A549 (cell line): ENCODE data around the gene CCPG1. TPM values are rescaled to one million over a fixed set of nuclear protein-coding genes. Genes with fewer than 3 reads are reported as not detected.

ENCODE experiments used
- ATAC-seq, 2 experiments: fragments of 200-7000 bp in 1 of 2; fragments of >200 bp in 1 of 2; cut with Nextera tagmentation in 1 of 2; cut with Tn5 transposase in 1 of 2; 3 replicates each; pipeline versions ENCODE4 v1.8.0 to v1.9.1; 2018 to 2020; ENCODE audit warnings: mild to moderate bottlenecking in 1 of 2, moderate library complexity in 1 of 2
- CTCF ChIA-PET: fragments of 300-600 bp; sonication (Branson Sonifier 250); formaldehyde crosslinking; extraction: SDS; loops from one replicate; lab custom pipeline; 2021; ENCODE audit warnings: antibody characterized with exemption, inconsistent platforms; lab: Yijun Ruan, JAX
- POLR2A ChIA-PET: fragments of 350-600 bp; formaldehyde crosslinking; extraction: SDS; loops from one replicate; lab custom pipeline; 2021; ENCODE audit warnings: antibody characterized with exemption, inconsistent platforms; lab: Yijun Ruan, JAX
- DNase-seq, 2 experiments: peaks; one replicate each; pipeline versions ENCODE4 v3.0.0 to v3.0.0-alpha.2; 2011 to 2016; ENCODE audit warnings: low read depth in 1 of 2, low spot score in 1 of 2
- FAIRE-seq: peaks from 2 replicates; lab custom pipeline; 2011; peaks lifted over from hg19 to GRCh38; lab: Jason Lieb, UNC
- H3K27ac ChIP-seq, 2 experiments: fragments of >200 bp; sonication (Bioruptor Twin); formaldehyde crosslinking; 3 replicates each; pipeline ENCODE4 v1.5.1; 2016 to 2017
- H3K4me1 ChIP-seq: fragments of >200 bp; sonication (Bioruptor Twin); formaldehyde crosslinking; 3 replicates; pipeline ENCODE4 v1.6.1; 2016
- H3K4me2 ChIP-seq: fragments of >200 bp; sonication (Bioruptor Twin); formaldehyde crosslinking; 3 replicates; pipeline ENCODE4 v1.6.1; 2016
- H3K4me3 ChIP-seq: fragments of >200 bp; sonication (Bioruptor Twin); formaldehyde crosslinking; 3 replicates; pipeline ENCODE4 v1.5.1; 2016
- H3K9me3 ChIP-seq: fragments of >200 bp; sonication (Bioruptor Twin); formaldehyde crosslinking; 3 replicates; pipeline ENCODE4 v1.6.1; 2016
- ATOH8 ChIP-seq: fragments of 250-450 bp; sonication (Bioruptor Pico); IDR thresholded peaks from 2 replicates; pipeline ENCODE4 v1.5.0; 2020; ENCODE audit warnings: low read depth, mild to moderate bottlenecking, moderate library complexity
- BCL3 ChIP-seq: fragments of >200 bp; sonication (Bioruptor Twin); formaldehyde crosslinking; IDR thresholded peaks from 3 replicates; pipeline ENCODE4 v1.6.1; 2016
- ELK1 ChIP-seq: fragments of 150-350 bp; IDR thresholded peaks from 2 replicates; pipeline ENCODE4 v1.6.1; 2014; ENCODE audit warnings: low read depth, mild to moderate bottlenecking, low read length
- EP300 ChIP-seq, 2 experiments: fragments of >200 bp; sonication (Bioruptor Twin); formaldehyde crosslinking; IDR thresholded peaks; 2 replicates in 1 of 2; 3 replicates in 1 of 2; pipeline ENCODE4 v1.6.1; 2016 to 2017
- ESRRA ChIP-seq: fragments of 150-350 bp; IDR thresholded peaks from 2 replicates; pipeline ENCODE4 v1.6.1; 2014; ENCODE audit warnings: mild to moderate bottlenecking, low read length, borderline replicate concordance
- FOSB ChIP-seq: fragments of 250-450 bp; sonication (Bioruptor Pico); IDR thresholded peaks from 2 replicates; pipeline ENCODE4 v1.5.0; 2020; ENCODE audit warnings: mild to moderate bottlenecking, moderate library complexity
- FOSL2 ChIP-seq, 2 experiments: fragments of 450-650 bp in 1 of 2; fragments of >200 bp in 1 of 2; sonication (Bioruptor Twin) in 1 of 2; formaldehyde crosslinking; IDR thresholded peaks; 2 replicates each; pipeline versions ENCODE4 v1.5.0 to v1.6.1; 2016 to 2020; ENCODE audit warnings: mild to moderate bottlenecking in 1 of 2, moderate library complexity in 1 of 2
- HDAC2 ChIP-seq: fragments of 200-600 bp; sonication (generic); IDR thresholded peaks from 2 replicates; pipeline ENCODE4 v1.6.1; 2016
- HES2 ChIP-seq: fragments of >200 bp; sonication (Bioruptor Twin); formaldehyde crosslinking; IDR thresholded peaks from 2 replicates; pipeline ENCODE4 v1.6.1; 2016
- HOXA7 ChIP-seq: fragments of 250-450 bp; sonication (Bioruptor Pico); IDR thresholded peaks from 2 replicates; pipeline ENCODE4 v1.5.0; 2020; ENCODE audit warnings: mild to moderate bottlenecking, moderate library complexity
- HOXB13 ChIP-seq: fragments of 250-450 bp; sonication (Bioruptor Pico); IDR thresholded peaks from 2 replicates; pipeline ENCODE4 v1.5.0; 2020; ENCODE audit warnings: low read depth, mild to moderate bottlenecking, moderate library complexity
- JUNB ChIP-seq: fragments of >200 bp; sonication (Bioruptor Twin); formaldehyde crosslinking; IDR thresholded peaks from 2 replicates; pipeline ENCODE4 v1.6.1; 2016
- KDM1A ChIP-seq: fragments of 200-600 bp; sonication (generic); IDR thresholded peaks from 2 replicates; pipeline ENCODE4 v1.6.1; 2016; ENCODE audit warnings: low read depth, mild to moderate bottlenecking
- MAFK ChIP-seq: fragments of 450-650 bp; IDR thresholded peaks from 2 replicates; pipeline ENCODE4 v1.6.1; 2014; ENCODE audit not compliant: partially characterized antibody
- MAZ ChIP-seq: fragments of 150-350 bp; IDR thresholded peaks from 2 replicates; pipeline ENCODE4 v1.6.1; 2014; ENCODE audit warnings: antibody characterized with exemption, low read depth, low read length, borderline replicate concordance
- NFE2L2 ChIP-seq: fragments of 150-350 bp; conservative IDR thresholded peaks from 2 replicates; pipeline ENCODE4 v1.6.1; 2014; ENCODE audit warnings: low read length
- NPAS2 ChIP-seq: fragments of 250-450 bp; sonication (Bioruptor Pico); IDR thresholded peaks from 2 replicates; pipeline ENCODE4 v1.8.0; 2022; ENCODE audit warnings: mild to moderate bottlenecking, moderate library complexity, borderline replicate concordance
- POLR2A ChIP-seq: IDR thresholded peaks from 2 replicates; pipeline ENCODE4 v1.6.1; 2012; ENCODE audit warnings: mild to moderate bottlenecking, low read length
- POLR2AphosphoS2 ChIP-seq: conservative IDR thresholded peaks from 2 replicates; pipeline ENCODE4 v1.6.1; 2012; ENCODE audit warnings: low read length, improper control_type of control experiment, inconsistent platforms
- RAD21 ChIP-seq, 2 experiments: fragments of >200 bp in 1 of 2; sonication (Bioruptor Twin) in 1 of 2; formaldehyde crosslinking in 1 of 2; IDR thresholded peaks in 1 of 2; conservative IDR thresholded peaks in 1 of 2; 2 replicates in 1 of 2; 3 replicates in 1 of 2; pipeline ENCODE4 v1.6.1; 2012 to 2018; ENCODE audit warnings: inconsistent platforms in 1 of 2
- RCOR1 ChIP-seq: fragments of 150-350 bp; IDR thresholded peaks from 2 replicates; pipeline ENCODE4 v1.6.1; 2014; ENCODE audit warnings: antibody characterized with exemption, low read length, low read depth
- RFX5 ChIP-seq: fragments of 450-650 bp; IDR thresholded peaks from 2 replicates; pipeline ENCODE4 v1.7.1; 2014; ENCODE audit warnings: antibody characterized with exemption, mild to moderate bottlenecking, moderate library complexity
- RNF2 ChIP-seq: fragments of 200-600 bp; sonication (generic); IDR thresholded peaks from 2 replicates; pipeline ENCODE4 v1.6.1; 2016; ENCODE audit warnings: low read depth, mild to moderate bottlenecking, antibody characterized with exemption, moderate library complexity, borderline replicate concordance
- USF2 ChIP-seq: fragments of 450-650 bp; IDR thresholded peaks from 2 replicates; pipeline ENCODE4 v1.6.1; 2014; ENCODE audit warnings: antibody characterized with exemption
- ZC3H11A ChIP-seq: fragments of 450-650 bp; IDR thresholded peaks from 2 replicates; pipeline ENCODE4 v1.6.1; 2014; ENCODE audit warnings: antibody characterized with exemption, mild to moderate bottlenecking
- ZFP36 ChIP-seq: fragments of 450-650 bp; IDR thresholded peaks from 2 replicates; pipeline ENCODE4 v1.6.1; 2014; ENCODE audit warnings: borderline replicate concordance; ENCODE audit not compliant: partially characterized antibody
- ZNF302 ChIP-seq: fragments of 250-450 bp; sonication (Bioruptor Pico); IDR thresholded peaks from 2 replicates; pipeline ENCODE4 v1.9.0; 2021; ENCODE audit warnings: inconsistent platforms, mild to moderate bottlenecking, moderate library complexity
- ZSCAN20 ChIP-seq: fragments of 250-450 bp; sonication (Bioruptor Pico); IDR thresholded peaks from 2 replicates; pipeline ENCODE4 v1.8.0; 2022; ENCODE audit warnings: mild to moderate bottlenecking, moderate library complexity
- WGBS: methylation state at CpG from one replicate; pipeline ENCODE4 v1.1.6; 2017; ENCODE audit errors: missing lambda C conversion rate; 5-methylcytosine and 5-hydroxymethylcytosine counted together
- polyA plus RNA-seq, 4 experiments: library from polyadenylated mRNA; depleted of rRNA in 3 of 4; stranded (reverse); fragments of >200 nt; fragmentation: RNase III in 1 of 4; extraction: RNeasy Plus Mini Kit Qiagen cat#74134 plus additional on column Dnase treatment in 1 of 4; gene quantifications; 2 replicates in 3 of 4; 3 replicates in 1 of 4; pipeline ENCODE4 v1.2.3, GENCODE V29; 2011 to 2017

CCPG1 gene
- polyA plus RNA-seq, 2 of the 4 experiments (the other 2 are of a cell fraction): 36.6 to 176 TPM

- ATAC-seq: no peak
- Histone ChIP-seq H3K27ac (no peak overlapping the region), H3K4me2 (no peak overlapping the region), H3K4me3 (no peak overlapping the region), H3K4me1 (no peaks in the 10 kb centered on the region), H3K9me3 (no peaks in the 10 kb centered on the region)
- ChIA-PET CTCF (interaction anchor here (0.8 to 1.2 kb wide), 2 partner anchors 30 to 90 kb away, joined by 3 read pairs; no protein-coding TSS in a partner anchor), POLR2A (no interaction called here)
- no peak for DNase-seq
- TF ChIP-seq KDM1A (no peak), POLR2AphosphoS2 (no peak), ATOH8 (CRISPR knock-in tag) (no peak), RFX5 (no peak), HOXA7 (CRISPR knock-in tag) (no peak), BCL3 (no peak), USF2 (no peak), HDAC2 (no peak), RAD21 (conservative IDR thresholded peaks at IDR 0.05 in 1 of 2, IDR thresholded peaks at IDR 0.05 in 1 of 2) (no peak), RCOR1 (no peak), ESRRA (no peak), MAFK (no peak), RNF2 (no peak)
- WGBS: 99% methylated on average over 2 of the region's 2 CpGs
- FAIRE-seq: peak; percentile 18
Measured at GRCh38 chr15:55349282-55349681, 58.9 kb downstream of the CCPG1 start.

GRCh38 chr15:55348281-55348778, 59.8 kb downstream of the CCPG1 start:
- FAIRE-seq (no peak), DNase-seq (no peak), ATAC-seq (no peak)
- 64% methylated on average over 4 of the region's 4 CpGs for WGBS
- Histone ChIP-seq H3K4me2 (no peak overlapping the region), H3K4me3 (no peak overlapping the region), H3K9me3 (no peaks in the 10 kb centered on the region), H3K4me1 (no peaks in the 10 kb centered on the region), H3K27ac (no peak overlapping the region)
- CTCF ChIA-PET: interaction anchor here (0.8 to 1.7 kb wide), 3 partner anchors 10 to 91 kb away, joined by 3 to 7 read pairs (median 3); no protein-coding TSS in a partner anchor
- POLR2A ChIA-PET: no interaction called here
- no peak for TF ChIP-seq FOSL2 (IDR thresholded peaks at IDR 0.05)
- TF ChIP-seq FOSL2 (CRISPR knock-in tag; IDR thresholded peaks at IDR 0.05): no peak
- TF ChIP-seq HES2: no peak
- TF ChIP-seq KDM1A: no peak

- H3K4me1 ChIP-seq: no peaks in the 10 kb centered on the region
- H3K9me3 ChIP-seq: no peaks in the 10 kb centered on the region
- ChIA-PET CTCF (interaction anchor here (0.8 kb wide), 1 partner anchor 13 kb away, joined by 3 read pairs; no protein-coding TSS in a partner anchor), POLR2A (no interaction called here)
- no peak overlapping the region for H3K27ac ChIP-seq
- DNase-seq: no peak
- ATAC-seq: peak in 1 of 2 experiments; percentile 39; a peak in 1 of 6 replicates
- FAIRE-seq: no peak
- H3K4me2 ChIP-seq: no peak overlapping the region
- 98% methylated on average over 2 of the region's 2 CpGs for WGBS
- H3K4me3 ChIP-seq: no peak overlapping the region
- TF ChIP-seq ELK1: no peak
- no peak for TF ChIP-seq ZNF302 (CRISPR knock-in tag)
- TF ChIP-seq FOSB: no peak
- TF ChIP-seq ZC3H11A: no peak
- no peak for TF ChIP-seq USF2
- TF ChIP-seq ZSCAN20 (CRISPR knock-in tag): no peak
- TF ChIP-seq ZFP36: no peak
- TF ChIP-seq NFE2L2: no peak
- no peak for TF ChIP-seq EP300 (IDR thresholded peaks at IDR 0.05)
- TF ChIP-seq BCL3: no peak
- no peak for TF ChIP-seq MAZ
- TF ChIP-seq NPAS2 (CRISPR knock-in tag): no peak
- no peak for TF ChIP-seq RFX5
- no peak for TF ChIP-seq HOXA7 (CRISPR knock-in tag)
- TF ChIP-seq JUNB: no peak
- TF ChIP-seq HOXB13 (CRISPR knock-in tag): no peak
- TF ChIP-seq POLR2A: no peak
Measured at GRCh38 chr15:55344206-55344605, 64.0 kb downstream of the CCPG1 start.
